ENCODE results near the gene UGT1A5.
A peak's percentile ranks its signal among the peaks of the same experiment; 100 is the strongest.

The UGT1A5 gene

DNA sequence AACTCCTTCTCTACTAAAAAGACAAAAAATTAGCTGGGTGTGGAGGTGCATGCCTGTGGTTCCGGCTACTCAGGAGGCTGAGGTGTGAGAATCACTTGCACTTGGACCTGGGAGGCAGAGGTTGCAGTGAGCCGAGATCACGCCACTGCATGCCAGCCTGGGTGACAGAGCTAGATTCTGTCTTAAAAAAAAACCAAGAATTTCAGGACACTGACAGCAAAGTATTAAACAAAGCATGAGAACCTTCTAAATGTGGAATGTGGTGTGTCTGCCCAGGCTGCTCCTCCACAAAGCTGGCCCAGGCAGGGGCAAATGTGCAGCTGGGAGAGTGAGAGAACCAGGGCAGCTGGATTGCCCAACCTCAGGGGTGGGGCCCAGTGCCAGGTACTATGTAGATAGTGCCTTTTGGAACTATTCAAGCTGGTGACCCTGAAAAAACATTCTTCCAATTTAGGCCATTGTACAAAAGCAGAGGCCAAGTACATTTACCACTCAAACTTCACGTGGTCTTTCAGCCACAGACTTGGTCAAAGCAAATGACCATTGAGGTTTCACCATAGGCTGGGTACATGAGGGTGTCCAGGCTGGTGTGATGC is 6.7 kb upstream of the UGT1A5 start:
- no peak overlapping the region for H3K4me3 ChIP-seq (replicated peaks; ENCODE audit: low read depth, low read length)
- TF ChIP-seq, protein P1, sequence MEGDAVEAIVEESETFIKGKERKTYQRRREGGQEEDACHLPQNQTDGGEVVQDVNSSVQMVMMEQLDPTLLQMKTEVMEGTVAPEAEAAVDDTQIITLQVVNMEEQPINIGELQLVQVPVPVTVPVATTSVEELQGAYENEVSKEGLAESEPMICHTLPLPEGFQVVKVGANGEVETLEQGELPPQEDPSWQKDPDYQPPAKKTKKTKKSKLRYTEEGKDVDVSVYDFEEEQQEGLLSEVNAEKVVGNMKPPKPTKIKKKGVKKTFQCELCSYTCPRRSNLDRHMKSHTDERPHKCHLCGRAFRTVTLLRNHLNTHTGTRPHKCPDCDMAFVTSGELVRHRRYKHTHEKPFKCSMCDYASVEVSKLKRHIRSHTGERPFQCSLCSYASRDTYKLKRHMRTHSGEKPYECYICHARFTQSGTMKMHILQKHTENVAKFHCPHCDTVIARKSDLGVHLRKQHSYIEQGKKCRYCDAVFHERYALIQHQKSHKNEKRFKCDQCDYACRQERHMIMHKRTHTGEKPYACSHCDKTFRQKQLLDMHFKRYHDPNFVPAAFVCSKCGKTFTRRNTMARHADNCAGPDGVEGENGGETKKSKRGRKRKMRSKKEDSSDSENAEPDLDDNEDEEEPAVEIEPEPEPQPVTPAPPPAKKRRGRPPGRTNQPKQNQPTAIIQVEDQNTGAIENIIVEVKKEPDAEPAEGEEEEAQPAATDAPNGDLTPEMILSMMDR (IDR thresholded peaks at IDR 0.05; ENCODE audit: low read length, missing control alignments) = no peak
- DNase-seq (ENCODE audit: low read depth) = peak; percentile 53

DNA sequence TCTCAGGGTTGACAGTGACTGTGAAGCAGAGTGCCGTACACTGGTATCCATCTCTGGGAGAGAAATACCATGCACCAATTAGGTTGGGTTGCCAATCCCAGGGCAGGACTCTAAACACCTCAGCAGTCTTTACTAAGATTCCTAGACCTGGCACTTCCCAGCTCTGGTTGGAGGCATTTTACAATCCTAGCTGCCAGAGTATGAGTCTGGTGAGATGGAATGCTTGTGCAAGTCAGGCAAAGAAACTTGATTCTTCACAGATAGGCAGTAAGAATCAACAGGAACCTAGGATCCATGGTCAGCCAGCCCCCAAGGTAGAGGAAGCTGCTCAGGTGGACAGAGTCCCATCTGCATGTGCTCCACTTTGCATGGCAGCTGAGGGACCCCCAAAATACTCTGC is 6.0 kb upstream of the UGT1A5 start:
- DNase-seq (ENCODE audit: low read depth) = peak; percentile 59
- TF ChIP-seq, protein P1 (IDR thresholded peaks at IDR 0.05; ENCODE audit: low read length, missing control alignments) = no peak
- H3K4me3 ChIP-seq (replicated peaks; ENCODE audit: low read depth, low read length) = no peak overlapping the region

DNA sequence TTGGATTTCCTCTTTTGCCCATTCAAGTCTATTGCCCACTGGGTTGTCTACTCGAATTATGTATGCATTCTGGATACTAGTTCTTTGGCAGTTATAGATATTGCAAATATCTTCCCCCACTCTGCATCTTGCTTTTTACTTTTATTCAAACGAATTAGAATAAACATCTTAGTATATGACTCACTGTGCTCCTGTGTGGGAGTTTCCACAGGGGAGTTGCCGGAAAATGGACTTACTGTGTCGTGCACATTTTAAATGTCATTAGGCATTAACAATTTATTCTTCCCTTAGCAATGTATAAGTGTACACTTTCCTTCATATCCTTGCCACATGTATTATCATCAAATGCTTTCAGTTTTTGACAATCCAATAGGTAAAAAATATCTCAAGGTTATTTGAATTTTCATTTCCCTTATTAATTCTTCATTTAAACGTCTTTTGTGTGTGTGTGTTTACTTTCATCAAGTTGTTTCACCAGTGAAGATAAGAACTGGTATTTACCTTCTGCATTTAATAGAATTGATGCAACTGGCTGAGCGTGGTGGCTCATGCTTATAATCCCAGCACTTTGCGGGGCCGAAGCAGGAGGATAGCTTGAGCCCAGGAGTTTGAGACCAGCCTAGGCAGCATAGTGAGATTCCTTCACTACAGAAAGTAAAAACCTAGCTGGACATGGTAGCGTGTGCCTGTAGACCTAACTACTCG is 4.6 kb upstream of the UGT1A5 start:
- H3K4me3 ChIP-seq (replicated peaks; ENCODE audit: low read depth, low read length) = no peak overlapping the region
- TF ChIP-seq, protein P1 (IDR thresholded peaks at IDR 0.05; ENCODE audit: low read length, missing control alignments) = no peak
- DNase-seq (ENCODE audit: low read depth) = peak; percentile 76

DNA sequence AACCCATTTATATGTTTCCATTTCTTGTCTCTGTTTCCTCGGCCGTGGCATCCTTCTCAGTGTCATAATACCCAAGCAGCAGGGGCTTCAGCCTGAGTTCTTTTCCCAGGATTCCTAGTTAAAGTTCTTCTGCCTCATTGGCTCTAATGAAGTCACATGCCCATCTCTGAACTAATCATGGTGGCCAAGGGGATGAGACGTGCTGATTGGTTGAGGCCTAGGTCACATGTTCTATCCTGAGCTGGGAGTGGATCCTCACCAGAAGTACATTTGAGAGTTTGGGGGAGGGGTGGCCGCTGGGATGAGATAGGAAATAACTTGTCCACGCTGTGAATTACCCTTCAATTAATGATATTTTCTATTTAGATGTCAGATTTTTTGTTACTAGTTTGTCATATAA is 3.8 kb upstream of the UGT1A5 start:
- no peak overlapping the region for H3K4me3 ChIP-seq (replicated peaks; ENCODE audit: low read depth, low read length)
- TF ChIP-seq, protein P1 (IDR thresholded peaks at IDR 0.05; ENCODE audit: low read length, missing control alignments) = no peak
- DNase-seq (ENCODE audit: low read depth) = no peak

DNA sequence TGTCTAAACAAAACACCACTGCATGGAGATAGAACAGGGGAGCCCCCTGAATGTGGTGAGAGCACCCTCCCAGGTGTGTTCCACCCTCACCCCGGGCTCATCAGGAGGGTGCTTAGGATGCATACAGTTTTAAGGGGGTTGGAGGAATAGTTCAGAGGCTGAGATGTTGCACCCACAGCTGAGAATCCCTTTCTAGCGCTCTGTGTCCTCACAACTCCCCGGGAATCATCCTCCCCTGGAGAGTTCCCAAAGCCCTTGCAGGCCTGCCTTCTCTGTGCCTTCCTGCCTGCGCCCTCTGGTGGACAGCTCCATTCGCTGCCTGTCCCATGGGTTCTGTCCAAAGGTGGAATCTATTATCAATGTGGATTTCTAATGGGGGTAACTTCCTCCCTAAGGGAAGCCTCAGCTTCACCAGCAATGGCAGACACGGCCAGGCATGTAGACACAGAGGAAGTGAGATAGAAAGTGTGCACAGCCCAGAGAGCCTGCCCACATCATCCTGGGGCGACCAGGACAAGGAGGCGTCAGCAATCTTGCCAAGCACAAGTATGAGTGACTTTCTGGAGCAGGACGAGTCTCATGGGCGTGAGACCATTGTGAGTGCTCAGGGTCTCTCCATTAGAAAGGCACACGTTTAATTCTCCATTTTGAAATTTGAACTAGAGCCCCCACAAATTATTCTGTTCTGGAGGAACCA is 1.2 kb upstream of the UGT1A5 start:
- TF ChIP-seq, protein P1 (IDR thresholded peaks at IDR 0.05; ENCODE audit: low read length, missing control alignments) = peak; percentile 96
- DNase-seq (ENCODE audit: low read depth) = peak; percentile 87
- H3K4me3 ChIP-seq (replicated peaks; ENCODE audit: low read depth, low read length) = no peak overlapping the region

DNA sequence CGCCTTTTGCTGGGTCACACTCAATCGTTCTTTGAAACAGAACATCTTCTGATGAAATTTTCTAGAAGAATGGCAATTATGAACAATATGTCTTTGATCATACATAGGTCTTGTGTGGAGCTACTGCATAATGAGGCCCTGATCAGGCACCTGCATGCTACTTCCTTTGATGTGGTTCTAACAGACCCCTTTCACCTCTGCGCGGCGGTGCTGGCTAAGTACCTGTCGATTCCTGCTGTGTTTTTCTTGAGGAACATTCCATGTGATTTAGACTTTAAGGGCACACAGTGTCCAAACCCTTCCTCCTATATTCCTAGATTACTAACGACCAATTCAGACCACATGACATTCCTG is 532 bp downstream of the UGT1A5 start:
- no peak overlapping the region for H3K4me3 ChIP-seq (replicated peaks; ENCODE audit: low read depth, low read length)
- DNase-seq (ENCODE audit: low read depth) = no peak
- TF ChIP-seq, protein P1 (IDR thresholded peaks at IDR 0.05; ENCODE audit: low read length, missing control alignments) = no peak

Data from fibroblast of pulmonary artery (primary cell).